H9 (cell line): Measurements from ENCODE around the gene TNPO1. TPM values are rescaled to one million over a fixed set of nuclear protein-coding genes. Genes with fewer than 3 reads are reported as not detected.

ENCODE experiments used
- DNase-seq: peaks from one replicate; pipeline ENCODE4 v3.0.0-alpha.2; 2017
- H2AFZ ChIP-seq: one replicate; pipeline ENCODE4 v1.6.1; 2013; ENCODE audit warnings: mild to moderate bottlenecking, low read length, control low read depth, moderate library complexity
- H2AK5ac ChIP-seq: 2 replicates; pipeline ENCODE4 v1.6.1; 2013; ENCODE audit warnings: low read length, control low read depth, mixed read lengths; ENCODE audit not compliant: insufficient read length
- H2BK120ac ChIP-seq: one replicate; pipeline ENCODE4 v1.6.1; 2013; ENCODE audit warnings: low read depth, mild to moderate bottlenecking, low read length, control low read depth, inconsistent platforms; ENCODE audit not compliant: poor library complexity, severe bottlenecking
- H2BK12ac ChIP-seq: 2 replicates; pipeline ENCODE4 v1.6.1; 2013; ENCODE audit warnings: low read length, control low read depth, mixed read lengths, low read depth; ENCODE audit not compliant: insufficient read length
- H2BK15ac ChIP-seq: 2 replicates; pipeline ENCODE4 v1.6.1; 2013; ENCODE audit warnings: low read depth, low read length, control low read depth
- H2BK20ac ChIP-seq: one replicate; pipeline ENCODE4 v1.6.1; 2013; ENCODE audit warnings: low read depth, mild to moderate bottlenecking, low read length, control low read depth, inconsistent platforms; ENCODE audit not compliant: poor library complexity, severe bottlenecking
- H2BK5ac ChIP-seq: 2 replicates; pipeline ENCODE4 v1.6.1; 2013; ENCODE audit warnings: low read length, control low read depth, mixed read lengths; ENCODE audit not compliant: insufficient read length
- H3K14ac ChIP-seq: 2 replicates; pipeline ENCODE4 v1.6.1; 2013; ENCODE audit warnings: low read length, control low read depth; ENCODE audit not compliant: insufficient read depth
- H3K18ac ChIP-seq: 2 replicates; pipeline ENCODE4 v1.6.1; 2013; ENCODE audit warnings: low read depth, mild to moderate bottlenecking, mixed read lengths, low read length, control low read depth; ENCODE audit not compliant: insufficient read length
- H3K23ac ChIP-seq: 2 replicates; pipeline ENCODE4 v1.6.1; 2013; ENCODE audit warnings: low read length, control low read depth, mixed read lengths, low read depth; ENCODE audit not compliant: insufficient read length
- H3K23me2 ChIP-seq: 2 replicates; pipeline ENCODE4 v1.6.1; 2013; ENCODE audit warnings: low read depth, mild to moderate bottlenecking, mixed read lengths, low read length, control low read depth; ENCODE audit not compliant: insufficient read length, poor library complexity, severe bottlenecking
- H3K27ac ChIP-seq: 2 replicates; pipeline ENCODE4 v1.5.1; 2013; ENCODE audit warnings: low read length, control low read depth, mixed read lengths, low read depth; ENCODE audit not compliant: insufficient read length
- H3K27me3 ChIP-seq: 2 replicates; pipeline ENCODE4 v1.6.1; 2013; ENCODE audit warnings: low read length, control low read depth, inconsistent platforms; ENCODE audit not compliant: insufficient read depth
- H3K4ac ChIP-seq: 2 replicates; pipeline ENCODE4 v1.6.1; 2013; ENCODE audit warnings: low read depth, mild to moderate bottlenecking, control low read depth, inconsistent platforms, low read length, moderate library complexity
- H3K4me1 ChIP-seq: 2 replicates; pipeline ENCODE4 v1.6.1; 2013; ENCODE audit warnings: low read length, control low read depth, inconsistent platforms; ENCODE audit not compliant: insufficient read depth
- H3K4me2 ChIP-seq: 2 replicates; pipeline ENCODE4 v1.6.1; 2013; ENCODE audit warnings: low read length, control low read depth, mixed read lengths; ENCODE audit not compliant: insufficient read length, insufficient read depth
- H3K56ac ChIP-seq: 2 replicates; pipeline ENCODE4 v1.6.1; 2013; ENCODE audit warnings: low read depth, mild to moderate bottlenecking, mixed read lengths, low read length, control low read depth; ENCODE audit not compliant: insufficient read length
- H3K79me1 ChIP-seq: 2 replicates; pipeline ENCODE4 v1.6.1; 2013; ENCODE audit warnings: low read depth, mild to moderate bottlenecking, moderate library complexity, low read length, control low read depth, inconsistent platforms; ENCODE audit not compliant: insufficient read depth, poor library complexity, severe bottlenecking
- H3K79me2 ChIP-seq: 2 replicates; pipeline ENCODE4 v1.6.1; 2013; ENCODE audit warnings: low read length, control low read depth, inconsistent platforms; ENCODE audit not compliant: insufficient read depth
- H3K9ac ChIP-seq: 2 replicates; pipeline ENCODE4 v1.6.1; 2013; ENCODE audit warnings: low read length, control low read depth, mixed read lengths; ENCODE audit not compliant: insufficient read length; ENCODE audit errors: extremely low read depth
- H3K9me3 ChIP-seq: one replicate; pipeline ENCODE4 v1.6.1; 2013; ENCODE audit warnings: low read depth, low read length, inconsistent platforms; ENCODE audit not compliant: control insufficient read depth
- H3T11ph ChIP-seq: one replicate; pipeline ENCODE4 v1.6.1; 2013; ENCODE audit warnings: mild to moderate bottlenecking, low read length, control low read depth, inconsistent platforms
- H4K20me1 ChIP-seq: one replicate; pipeline ENCODE4 v1.6.1; 2013; ENCODE audit not compliant: control insufficient read depth, insufficient read length, insufficient read depth
- H4K5ac ChIP-seq: 2 replicates; pipeline ENCODE4 v1.6.1; 2013; ENCODE audit warnings: low read depth, mild to moderate bottlenecking, mixed read lengths, low read length, control low read depth; ENCODE audit not compliant: insufficient read length
- H4K8ac ChIP-seq: replicated peaks from 2 replicates; pipeline ENCODE4 v1.6.1; 2013; ENCODE audit warnings: low read length, control low read depth, mixed read lengths, low read depth; ENCODE audit not compliant: insufficient read length
- H4K91ac ChIP-seq: 2 replicates; pipeline ENCODE4 v1.6.1; 2013; ENCODE audit warnings: low read depth, mild to moderate bottlenecking, moderate library complexity, mixed read lengths, low read length, control low read depth; ENCODE audit not compliant: insufficient read length
- H3K27ac Mint-ChIP-seq, 3 experiments: 2 replicates in 2 of 3; 3 replicates in 1 of 3; pipeline ENCODE4 v1.8.0; 2020 to 2021; ENCODE audit warnings: mixed read lengths in 3 of 3, mild to moderate bottlenecking in 1 of 3, moderate library complexity in 1 of 3
- H3K27me3 Mint-ChIP-seq: 2 replicates; pipeline ENCODE4 v1.8.0; 2021; ENCODE audit warnings: low read depth, mild to moderate bottlenecking, moderate library complexity, mixed read lengths
- H3K36me3 Mint-ChIP-seq, 3 experiments: 2 replicates in 2 of 3; 3 replicates in 1 of 3; pipeline ENCODE4 v1.8.0; 2020 to 2021; ENCODE audit warnings: low read depth in 3 of 3, mixed read lengths in 3 of 3; ENCODE audit not compliant: insufficient read depth in 1 of 3
- H3K4me1 Mint-ChIP-seq, 2 experiments: 2 replicates each; pipeline ENCODE4 v1.8.0; 2020; ENCODE audit warnings: mixed read lengths in 2 of 2
- H3K4me3 Mint-ChIP-seq, 2 experiments: 2 replicates in 1 of 2; 3 replicates in 1 of 2; pipeline ENCODE4 v1.8.0; 2020 to 2021; ENCODE audit warnings: mild to moderate bottlenecking in 2 of 2, mixed read lengths in 2 of 2, moderate library complexity in 1 of 2
- H3K9me3 Mint-ChIP-seq, 2 experiments: 2 replicates in 1 of 2; 3 replicates in 1 of 2; pipeline ENCODE4 v1.8.0; 2020; ENCODE audit warnings: mild to moderate bottlenecking in 2 of 2, mixed read lengths in 2 of 2, moderate library complexity in 1 of 2
- CTCF ChIP-seq: fragments of 200-600 bp; sonication (generic); conservative IDR thresholded peaks from 3 replicates; pipeline ENCODE4 v1.8.0; 2021; ENCODE audit warnings: antibody characterized with exemption, mild to moderate bottlenecking
- WGBS: extraction: QIAGEN DNeasy Blood & Tissue Kit; methylation state at CpG from one replicate; pipeline ENCODE4 v1.1.7; 2013; ENCODE audit warnings: missing lambda C conversion rate, low lambda C conversion rate, mixed read lengths; ENCODE audit not compliant: insufficient read length; ENCODE audit errors: extremely low coverage; 5-methylcytosine and 5-hydroxymethylcytosine counted together
- total RNA-seq: library from RNA; stranded (reverse); gene quantifications from 2 replicates; pipeline ENCODE4 v1.2.1, GENCODE V29; 2021

Gene TNPO1
- total RNA-seq, 1 experiment from 2014 or later = 164 TPM

- H3K14ac ChIP-seq = no peak overlapping the region
- Mint-ChIP-seq H3K27me3 (no peaks in the 10 kb centered on the region), H3K4me1 (peaks cover 8 to 9% of the 10 kb centered on the region in 2 experiments), H3K4me3 (no peak overlapping the region), H3K36me3 (no peaks in the 10 kb centered on the region), H3K9me3 (no peaks in the 10 kb centered on the region), H3K27ac (no peak overlapping the region)
- no peak overlapping the region for H2BK120ac ChIP-seq
- DNase-seq = no peak
- H3K4me2 ChIP-seq = no peak overlapping the region
- no peak overlapping the region for H3K27ac ChIP-seq
- H3K23ac ChIP-seq = no peak overlapping the region
- H3K9ac ChIP-seq = no peak overlapping the region
- no peak for TF ChIP-seq CTCF
- no peaks in the 10 kb centered on the region for H3K9me3 ChIP-seq
- no peaks in the 10 kb centered on the region for H4K20me1 ChIP-seq
- H3K56ac ChIP-seq = no peak overlapping the region
- H2AK5ac ChIP-seq = no peak overlapping the region
- no peak overlapping the region for H3T11ph ChIP-seq
- H2BK12ac ChIP-seq = no peak overlapping the region
- no peaks in the 10 kb centered on the region for H3K4me1 ChIP-seq
- no peak overlapping the region for H4K8ac ChIP-seq
- 0 out of 2 replicates have a peak, but pooled peaks cover 2% of the 10 kb centered on the region for H3K79me2 ChIP-seq
- H4K5ac ChIP-seq = no peak overlapping the region
- no peak overlapping the region for H3K18ac ChIP-seq
- H2BK5ac ChIP-seq = no peak overlapping the region
- H3K27me3 ChIP-seq = no peaks in the 10 kb centered on the region
- no peak overlapping the region for H3K4ac ChIP-seq
- H2BK15ac ChIP-seq = no peak overlapping the region
- H3K79me1 ChIP-seq = no peaks in the 10 kb centered on the region
- WGBS = no CpG with 5 or more reads among the region's 4 CpGs
- H2BK20ac ChIP-seq = no peak overlapping the region
- H3K23me2 ChIP-seq = no peaks in the 10 kb centered on the region
- no peak overlapping the region for H2AFZ ChIP-seq
- H4K91ac ChIP-seq = no peak overlapping the region
Measured at GRCh38 chr5:72831685-72832084, 15.2 kb downstream of the TNPO1 start.
